HG03097 (cell line): Measurements from ENCODE around the gene ITGA11.

ENCODE experiments used
- ATAC-seq: cut with Tn5 transposase; IDR thresholded peaks from one replicate; pipeline ENCODE4 v1.9.1; 2021; ENCODE audit not compliant: unreplicated experiment, low FRiP score

ITGA11 gene

GRCh38 chr15:68314563-68314962, 117.4 kb downstream of the ITGA11 start:
- no peak for ATAC-seq

- no peak for ATAC-seq
Measured at GRCh38 chr15:68313501-68314410, 118.2 kb downstream of the ITGA11 start.

- no peak for ATAC-seq
Measured at GRCh38 chr15:68312701-68313204, 119.2 kb downstream of the ITGA11 start.

- no peak for ATAC-seq
Measured at GRCh38 chr15:68311859-68312557, 120.0 kb downstream of the ITGA11 start.

GRCh38 chr15:68311464-68311835, 120.5 kb downstream of the ITGA11 start:
- ATAC-seq, result no peak

- no peak for ATAC-seq
Measured at GRCh38 chr15:68310804-68311463, 121.0 kb downstream of the ITGA11 start.

GRCh38 chr15:68310178-68310803, 121.7 kb downstream of the ITGA11 start:
- ATAC-seq, result no peak

GRCh38 chr15:68309024-68309423, 122.9 kb downstream of the ITGA11 start:
- no peak for ATAC-seq

GRCh38 chr15:68307131-68307928, 124.6 kb downstream of the ITGA11 start:
- ATAC-seq, result no peak

- no peak for ATAC-seq
Measured at GRCh38 chr15:68305420-68305871, 126.5 kb downstream of the ITGA11 start.

GRCh38 chr15:68304589-68305337, 127.2 kb downstream of the ITGA11 start:
- no peak for ATAC-seq

- ATAC-seq, result no peak
Measured at GRCh38 chr15:68303560-68304436, 128.2 kb downstream of the ITGA11 start.

GRCh38 chr15:68303134-68303533, 128.8 kb downstream of the ITGA11 start:
- ATAC-seq, result no peak

- no peak for ATAC-seq
Measured at GRCh38 chr15:68302729-68303128, 129.2 kb downstream of the ITGA11 start.

- no peak for ATAC-seq
Measured at GRCh38 chr15:68301301-68301700, 130.7 kb downstream of the ITGA11 start.

GRCh38 chr15:68300115-68300940, 131.6 kb downstream of the ITGA11 start:
- ATAC-seq, result no peak

- ATAC-seq, result no peak
Measured at GRCh38 chr15:68299436-68299835, 132.5 kb downstream of the ITGA11 start.
